ENCODE data around the gene ARHGAP19.
"Not testable (repeated sequence)": the region's sequence is repeated elsewhere in the genome, so short reads cannot be mapped to it uniquely, and the experiment has no call there.

ARHGAP19 gene

DNA sequence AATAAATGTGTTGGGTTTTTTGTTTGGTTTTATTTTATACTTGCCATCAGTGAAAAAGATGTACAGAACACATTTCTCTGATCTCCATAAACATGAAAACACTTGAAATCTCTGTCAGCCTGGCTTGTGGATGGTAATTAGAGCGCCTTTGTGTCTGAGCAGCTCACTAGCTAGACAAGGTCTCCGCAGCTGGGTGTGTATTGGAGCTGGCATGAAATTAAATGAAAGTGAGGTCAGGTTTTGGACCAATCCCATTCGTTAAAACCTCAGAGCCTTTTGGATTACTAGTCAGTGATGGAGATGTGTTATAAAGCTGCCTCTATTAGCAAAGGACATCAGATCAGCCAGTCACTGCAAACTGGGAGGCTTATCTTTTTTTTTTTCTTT, 29.4 kb upstream of the ARHGAP19 start:
- DNase-seq (ENCODE audit: low read depth in 2 of 2) = no peak

DNA sequence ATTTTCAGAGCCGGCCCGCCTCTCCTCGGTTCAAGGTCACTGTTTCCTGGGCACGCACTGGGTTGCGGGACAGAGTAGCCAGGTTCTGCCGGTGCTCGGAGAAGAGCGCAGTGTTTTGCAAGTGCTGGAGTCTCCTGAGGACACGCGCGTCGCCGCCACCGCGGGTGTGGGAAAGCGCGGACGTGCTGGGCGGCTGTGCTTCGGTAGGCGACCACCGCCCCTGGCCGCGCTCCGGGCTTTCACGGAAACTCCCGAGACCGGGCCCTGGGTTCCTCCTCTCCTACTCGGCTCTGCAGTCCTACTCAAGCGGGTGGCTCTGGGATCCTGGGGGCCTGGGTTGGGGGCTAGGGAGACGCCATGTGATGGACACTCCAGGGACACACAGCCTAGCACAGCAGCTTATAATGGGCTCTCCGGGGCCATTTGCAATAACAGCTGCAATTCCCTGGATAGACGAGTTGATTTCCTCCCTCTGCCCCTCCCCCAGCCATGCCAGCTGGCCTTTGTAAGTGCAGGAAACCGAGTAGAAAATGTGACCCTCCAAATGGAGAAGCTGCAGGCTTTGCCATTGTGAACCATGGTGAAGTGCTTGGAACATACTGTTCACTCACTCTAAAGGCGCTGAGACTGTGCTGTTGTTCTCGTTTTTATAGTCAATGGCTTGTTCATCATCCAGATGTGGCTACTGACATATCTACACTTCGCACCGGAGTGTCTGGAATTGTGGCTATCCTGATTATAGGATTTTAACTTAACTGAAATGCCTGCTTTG, 28.8 kb upstream of the ARHGAP19 start:
- DNase-seq (ENCODE audit: low read depth in 2 of 2) = no peak

GRCh38 chr10:97320480-97321031, 28.1 kb upstream of the ARHGAP19 start:
- no peak for DNase-seq (ENCODE audit: low read depth in 2 of 2)

- DNase-seq (ENCODE audit: low read depth in 2 of 2) = peak; percentile 29 to 57
Observed at GRCh38 chr10:97319671-97320479, 27.4 kb upstream of the ARHGAP19 start.

DNA sequence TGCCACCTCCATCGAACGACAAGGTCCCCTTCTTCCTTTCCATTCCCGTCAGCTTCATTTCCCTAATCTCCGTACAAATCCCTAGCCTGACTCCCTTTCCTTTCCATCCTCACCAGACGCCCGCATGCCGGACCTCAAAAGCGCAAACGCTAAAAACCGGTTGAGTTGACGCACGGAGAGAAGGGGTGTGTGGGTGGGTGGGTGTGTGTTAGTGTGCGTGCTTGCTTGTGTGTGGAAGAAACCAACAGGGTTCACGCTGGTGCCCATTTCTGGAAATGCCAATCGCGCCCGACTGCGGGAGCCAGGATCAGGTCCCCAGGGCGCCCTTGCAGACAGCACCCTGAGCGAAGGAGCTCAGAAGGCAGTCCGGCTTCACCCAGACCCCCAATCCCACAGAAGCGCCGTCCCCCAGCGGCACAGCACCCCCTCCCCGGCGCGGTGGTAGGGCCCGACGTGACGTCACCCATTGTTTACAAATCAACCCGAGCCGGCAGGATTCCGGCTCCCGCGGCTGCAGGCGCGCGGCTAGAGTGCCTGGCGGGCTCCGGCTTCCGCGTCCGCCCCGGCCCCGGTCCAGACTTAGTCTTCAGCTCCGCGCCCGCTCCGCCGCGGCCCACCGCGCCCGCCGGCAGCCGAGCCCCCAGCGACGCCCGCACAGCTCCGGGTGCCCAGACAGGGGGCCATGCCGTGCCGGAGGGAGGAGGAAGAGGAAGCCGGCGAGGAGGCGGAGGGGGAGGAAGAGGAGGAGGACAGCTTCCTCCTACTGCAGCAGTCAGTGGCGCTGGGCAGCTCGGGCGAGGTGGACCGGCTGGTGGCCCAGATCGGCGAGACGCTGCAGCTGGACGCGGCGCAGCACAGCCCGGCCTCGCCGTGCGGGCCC, 26.6 kb upstream of the ARHGAP19 start, which contains the start of gene FRAT1:
Gene FRAT1 (plus strand): TSS at position 500 of the 880 bp plus-strand sequence. CDS start 183 bp downstream, at position 683.
- DNase-seq (ENCODE audit: low read depth in 2 of 2) = peak; percentile 78

DNA sequence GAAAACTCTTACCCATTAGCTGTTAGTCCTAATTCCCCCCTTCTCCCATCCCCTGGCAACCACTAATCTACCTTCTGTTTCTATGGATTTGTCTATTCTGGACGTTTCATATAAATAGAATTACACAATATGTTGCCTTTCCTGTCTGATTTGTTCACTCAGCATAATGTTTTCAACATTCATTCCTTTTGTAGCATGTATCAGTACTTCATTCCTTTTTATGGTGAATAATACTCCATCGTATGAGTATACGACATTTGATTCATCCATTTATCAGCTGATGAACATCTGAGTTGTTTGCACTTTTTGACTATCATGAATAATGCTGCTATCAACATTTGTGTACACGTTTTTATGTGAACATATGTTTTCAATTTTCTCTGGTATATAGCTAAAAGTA, 22.2 kb upstream of the ARHGAP19 start:
- no peak for DNase-seq (ENCODE audit: low read depth in 2 of 2)

DNA sequence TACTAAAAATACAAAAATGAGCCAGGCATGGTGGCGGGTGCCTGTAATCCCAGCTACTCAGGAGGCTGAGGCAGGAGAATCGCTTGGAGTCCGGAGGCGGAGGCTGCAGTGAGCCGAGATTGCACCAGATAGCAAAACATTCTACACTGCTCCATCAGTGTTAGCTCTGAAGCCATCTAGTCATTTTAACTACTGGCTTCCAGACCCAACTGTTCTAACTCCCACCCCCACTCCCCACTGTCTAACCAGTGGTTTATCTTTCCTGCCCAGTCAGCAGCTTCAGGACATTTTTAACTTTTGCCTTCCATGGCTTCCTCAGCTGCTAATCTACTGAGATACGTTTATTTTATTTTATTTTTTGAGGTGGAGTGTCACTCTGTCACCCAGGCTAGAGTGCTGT, 20.5 kb upstream of the ARHGAP19 start:
- no peak for DNase-seq (ENCODE audit: low read depth in 2 of 2)

DNA sequence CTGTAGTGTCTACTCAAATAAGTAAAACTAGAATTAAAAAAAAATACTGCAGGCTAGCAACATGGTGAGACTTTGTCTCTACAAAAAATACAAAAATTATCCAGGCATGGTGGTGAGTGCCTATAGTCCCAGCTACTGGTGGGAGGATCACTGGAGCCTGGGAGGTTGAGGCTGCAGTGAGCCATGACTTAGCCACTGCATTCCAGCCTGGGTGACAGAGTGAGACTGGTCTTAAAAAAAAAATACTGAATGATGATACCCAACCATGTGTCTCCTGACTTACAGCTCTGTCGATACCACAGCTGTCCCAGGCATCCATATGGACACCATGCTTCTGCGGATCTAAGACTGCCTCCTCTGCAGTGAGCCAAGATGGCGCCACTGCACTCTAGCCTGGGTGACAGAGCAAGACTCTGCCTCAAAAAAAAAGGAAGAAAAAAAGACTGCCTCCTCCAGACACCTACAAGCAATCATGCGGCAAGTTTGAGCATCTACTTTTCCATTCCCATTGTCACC, 18.7 kb upstream of the ARHGAP19 start:
- no peak for DNase-seq (ENCODE audit: low read depth in 2 of 2)

GRCh38 chr10:97307866-97308780, 15.7 kb upstream of the ARHGAP19 start:
- no peak for DNase-seq (ENCODE audit: low read depth in 2 of 2)

- DNase-seq (ENCODE audit: low read depth in 2 of 2) = no peak
Observed at GRCh38 chr10:97307441-97307840, 15.0 kb upstream of the ARHGAP19 start.

GRCh38 chr10:97302088-97302791, 9.8 kb upstream of the ARHGAP19 start:
- no peak for DNase-seq (ENCODE audit: low read depth in 2 of 2)

GRCh38 chr10:97300980-97301379, 8.5 kb upstream of the ARHGAP19 start:
- DNase-seq (ENCODE audit: low read depth in 2 of 2) = no peak

- DNase-seq (ENCODE audit: low read depth in 2 of 2) = no peak
Observed at GRCh38 chr10:97298223-97298571, 5.8 kb upstream of the ARHGAP19 start.

DNA sequence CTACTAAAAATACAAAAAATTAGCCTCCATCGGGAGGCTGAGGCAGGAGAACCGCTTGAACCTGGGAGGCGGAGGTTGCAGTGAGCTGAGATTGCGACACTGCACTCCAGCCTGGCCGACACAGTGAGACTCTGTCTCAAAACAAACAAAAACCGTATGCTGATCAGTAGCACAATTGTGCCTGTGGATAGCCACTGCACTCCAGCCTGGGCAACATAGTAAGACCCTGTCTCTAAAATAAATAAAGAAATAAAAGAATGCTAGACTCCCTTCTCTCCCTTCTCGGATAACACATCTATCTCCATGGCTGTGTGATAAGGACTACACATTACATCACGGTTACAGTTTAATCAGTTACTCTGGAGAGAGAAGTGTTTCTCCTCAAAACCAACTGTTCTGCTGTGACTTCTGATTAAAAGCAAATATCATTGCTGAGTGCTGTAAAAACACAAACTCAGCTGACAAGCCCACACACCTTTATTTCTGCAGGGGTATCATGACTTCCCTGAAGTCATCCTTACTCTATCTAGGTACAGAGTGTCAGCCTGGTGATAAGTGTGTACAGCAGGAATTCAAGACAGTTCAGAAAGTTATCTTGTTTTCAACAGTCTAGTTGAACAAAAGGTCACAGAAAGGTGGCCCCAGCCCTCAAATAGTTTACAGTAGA, 5.3 kb upstream of the ARHGAP19 start:
- no peak for DNase-seq (ENCODE audit: low read depth in 2 of 2)

GRCh38 chr10:97292862-97293198, 393 bp upstream of the ARHGAP19 start:
- DNase-seq (ENCODE audit: low read depth in 2 of 2) = no peak

DNA sequence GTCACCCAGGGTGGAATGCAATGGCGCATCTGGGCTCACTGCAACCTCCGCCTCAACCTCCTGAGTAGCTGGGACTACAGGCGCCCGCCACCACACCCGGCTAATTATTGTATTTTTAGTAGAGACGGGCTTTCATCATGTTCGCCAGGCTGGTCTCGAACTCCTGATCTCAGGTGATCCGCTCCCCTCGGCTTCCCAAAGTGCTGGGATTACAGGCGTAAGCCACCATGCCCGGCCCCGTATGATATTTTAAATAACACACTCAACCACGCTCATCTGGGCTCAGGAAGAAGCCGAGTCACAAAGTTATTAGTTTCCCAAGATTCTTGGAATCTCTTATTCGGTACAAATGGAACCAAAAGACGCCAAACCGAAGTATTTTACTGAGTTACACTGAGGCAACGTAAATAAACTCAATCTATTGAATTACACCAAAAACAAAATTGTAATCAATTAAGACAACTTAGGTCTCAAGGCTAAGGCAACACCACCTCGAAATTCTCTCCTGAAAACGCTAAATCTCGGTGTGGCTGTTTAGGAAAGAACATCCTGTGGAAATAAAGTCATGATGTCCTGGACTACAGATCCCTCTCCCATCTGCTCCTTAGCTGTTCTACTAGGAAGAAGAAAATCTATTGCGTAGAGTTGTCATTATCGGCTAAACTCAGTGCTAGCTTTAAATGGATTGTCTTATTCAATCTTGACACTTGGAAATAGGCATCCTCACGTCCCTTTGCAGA, 910 bp downstream of the ARHGAP19 start:
- no peak for DNase-seq (ENCODE audit: low read depth in 2 of 2)

DNA sequence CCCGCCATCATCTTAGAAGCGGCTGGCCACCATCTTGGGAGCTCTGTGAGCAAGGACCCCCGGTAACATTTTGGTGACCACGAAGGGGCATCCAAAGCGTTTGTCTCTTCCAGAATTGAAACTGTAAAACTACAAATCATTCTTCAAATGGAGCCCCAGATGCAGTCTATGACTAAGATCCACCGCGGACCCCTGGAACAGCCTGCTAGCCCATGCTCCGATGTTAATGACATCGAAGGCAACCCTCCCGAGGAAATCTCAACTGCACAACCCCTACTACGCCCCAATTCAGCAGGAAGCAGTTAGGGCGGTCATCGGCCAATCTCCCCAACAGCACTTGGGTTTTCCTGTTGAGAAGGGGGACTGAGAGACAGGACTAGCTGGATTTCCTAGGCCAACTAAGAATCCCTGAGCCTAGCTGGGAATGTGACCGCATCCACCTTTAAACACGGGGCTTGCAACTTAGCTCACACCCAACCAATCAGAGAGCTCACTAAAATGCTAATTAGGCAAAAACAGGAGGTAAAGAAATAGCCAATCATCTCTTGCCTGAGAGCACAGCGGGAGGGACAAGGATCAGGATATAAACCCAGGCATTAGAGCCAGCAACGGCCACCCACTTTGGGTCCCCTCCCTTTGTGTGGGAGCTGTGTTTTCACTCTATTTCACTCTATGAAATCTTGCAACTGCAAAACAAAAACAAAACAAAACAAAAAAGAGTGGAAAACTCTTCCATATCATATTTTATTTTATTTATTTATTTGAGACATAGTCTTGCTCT, 1.7 kb downstream of the ARHGAP19 start:
- not testable (repeated sequence) for DNase-seq (ENCODE audit: low read depth in 2 of 2)

DNA sequence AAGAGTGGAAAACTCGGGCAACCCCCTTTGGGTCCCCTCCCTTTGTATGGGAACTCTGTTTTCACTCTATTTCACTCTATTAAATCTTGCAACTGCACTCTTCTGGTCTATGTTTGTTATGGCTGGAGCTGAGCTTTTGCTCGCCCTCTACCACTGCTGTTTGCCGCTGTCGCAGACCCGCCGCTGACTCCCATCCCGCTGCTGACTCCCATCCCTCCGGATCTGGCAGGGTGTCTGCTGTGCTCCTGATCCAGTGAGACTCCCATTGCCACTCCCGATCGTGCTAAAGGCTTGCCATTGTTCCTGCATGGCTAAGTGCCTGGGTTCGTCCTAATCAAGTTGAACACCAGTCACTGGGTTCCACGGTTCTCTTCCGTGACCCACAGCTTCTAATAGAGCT, 2.4 kb downstream of the ARHGAP19 start:
- not testable (repeated sequence) for DNase-seq (ENCODE audit: low read depth in 2 of 2)

Data from stimulated activated CD8-positive, alpha-beta memory T cell treated with anti-CD3 and anti-CD28 coated beads, Interleukin-7, amount 100 ng/mL, for 4 hours (primary cell).